Osteoblast (primary cell): ENCODE measurements around the gene FAM3D. TPM values are rescaled to one million over a fixed set of nuclear protein-coding genes. Genes with fewer than 3 reads are reported as not detected.

ENCODE experiments used
- DNase-seq: peaks from one replicate; pipeline ENCODE4 v3.0.0; 2011; ENCODE audit warnings: low spot score, mixed read lengths; ENCODE audit not compliant: insufficient read length; ENCODE audit errors: missing footprints
- H2AFZ ChIP-seq: 2 replicates; pipeline ENCODE4 v1.6.0; 2011; ENCODE audit warnings: mild to moderate bottlenecking, low read length
- H3K27ac ChIP-seq: 2 replicates; pipeline ENCODE4 v1.5.1; 2011; ENCODE audit warnings: mild to moderate bottlenecking, low read depth, low read length, moderate library complexity
- H3K27me3 ChIP-seq: 2 replicates; pipeline ENCODE4 v1.6.0; 2012; ENCODE audit warnings: mild to moderate bottlenecking, control low read depth, inconsistent platforms, low read length, moderate library complexity; ENCODE audit not compliant: insufficient read depth
- H3K36me3 ChIP-seq: 2 replicates; pipeline ENCODE4 v1.5.1; 2011; ENCODE audit warnings: mild to moderate bottlenecking, low read length, control low read depth, moderate library complexity; ENCODE audit not compliant: insufficient read depth
- H3K4me1 ChIP-seq: 2 replicates; pipeline ENCODE4 v1.5.1; 2011; ENCODE audit warnings: mild to moderate bottlenecking, low read length, control low read depth, moderate library complexity; ENCODE audit not compliant: insufficient read depth
- H3K4me2 ChIP-seq: 2 replicates; pipeline ENCODE4 v1.6.0; 2011; ENCODE audit warnings: mild to moderate bottlenecking, low read length; ENCODE audit not compliant: insufficient read depth
- H3K4me3 ChIP-seq: fragments of 200-600 bp; sonication (generic); 3 replicates; pipeline ENCODE4 v1.5.1; 2012; ENCODE audit warnings: mild to moderate bottlenecking, low read length, inconsistent platforms; ENCODE audit not compliant: insufficient read depth
- H3K79me2 ChIP-seq: 2 replicates; pipeline ENCODE4 v1.6.0; 2012; ENCODE audit warnings: mild to moderate bottlenecking, low read length, control low read depth, inconsistent platforms; ENCODE audit not compliant: insufficient read depth
- H3K9me3 ChIP-seq: 2 replicates; pipeline ENCODE4 v1.5.1; 2011; ENCODE audit warnings: low read depth, low read length, control low read depth
- H4K20me1 ChIP-seq: 2 replicates; pipeline ENCODE4 v1.6.0; 2012; ENCODE audit warnings: mild to moderate bottlenecking, low read length, control low read depth; ENCODE audit not compliant: insufficient read depth
- total RNA-seq: library from RNA; depleted of rRNA; stranded (reverse); fragments of >200 nt; gene quantifications from 2 replicates; pipeline ENCODE4 v1.2.3, GENCODE V29; 2012
- TF ChIP-seq, protein P1 (sequence below): IDR thresholded peaks from 2 replicates; pipeline ENCODE4 v1.5.1; 2011; ENCODE audit warnings: mild to moderate bottlenecking, low read depth, low read length, moderate library complexity; ENCODE audit errors: extremely low read depth

Gene FAM3D
- total RNA-seq, 1 donor: not detected

DNA sequence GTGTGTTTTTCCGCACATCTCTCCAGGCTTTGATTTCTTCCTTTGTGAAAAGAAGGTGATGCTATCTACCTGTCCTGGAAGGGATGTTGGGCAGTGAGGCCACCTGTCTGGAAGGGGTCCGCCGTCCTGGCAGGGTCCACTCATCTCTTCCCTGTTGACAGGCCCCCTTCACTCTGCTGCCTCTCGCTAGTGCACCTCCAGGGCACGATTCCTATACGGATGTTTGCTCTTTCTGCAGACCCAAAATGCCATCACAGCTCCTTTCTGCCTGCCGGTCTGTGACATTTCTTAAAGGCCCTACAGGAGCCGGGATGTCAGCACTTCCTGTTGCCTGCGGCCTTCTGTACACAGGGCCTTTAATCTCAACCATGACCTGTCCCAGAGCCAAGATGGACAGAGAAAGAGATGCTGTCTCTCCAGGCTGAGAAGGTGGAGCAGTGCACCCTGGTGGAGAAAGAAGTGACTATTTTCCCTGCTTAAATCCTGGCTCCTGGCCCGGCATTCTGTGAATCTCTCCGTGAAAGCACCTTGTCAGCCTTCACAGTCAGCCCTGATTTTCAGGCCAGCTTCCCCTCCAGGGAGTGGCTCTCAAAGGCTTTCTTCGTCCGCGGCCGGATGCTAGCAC is 7.4 kb downstream of the FAM3D start:
- no peak overlapping the region for H3K27ac ChIP-seq
- DNase-seq: peak; percentile 89
- no peaks in the 10 kb centered on the region for H3K27me3 ChIP-seq
- H3K4me2 ChIP-seq: no peak overlapping the region
- no peak overlapping the region for H2AFZ ChIP-seq
- no peaks in the 10 kb centered on the region for H3K4me1 ChIP-seq
- no peaks in the 10 kb centered on the region for H3K79me2 ChIP-seq
- H3K9me3 ChIP-seq: no peaks in the 10 kb centered on the region
- TF ChIP-seq, protein P1, sequence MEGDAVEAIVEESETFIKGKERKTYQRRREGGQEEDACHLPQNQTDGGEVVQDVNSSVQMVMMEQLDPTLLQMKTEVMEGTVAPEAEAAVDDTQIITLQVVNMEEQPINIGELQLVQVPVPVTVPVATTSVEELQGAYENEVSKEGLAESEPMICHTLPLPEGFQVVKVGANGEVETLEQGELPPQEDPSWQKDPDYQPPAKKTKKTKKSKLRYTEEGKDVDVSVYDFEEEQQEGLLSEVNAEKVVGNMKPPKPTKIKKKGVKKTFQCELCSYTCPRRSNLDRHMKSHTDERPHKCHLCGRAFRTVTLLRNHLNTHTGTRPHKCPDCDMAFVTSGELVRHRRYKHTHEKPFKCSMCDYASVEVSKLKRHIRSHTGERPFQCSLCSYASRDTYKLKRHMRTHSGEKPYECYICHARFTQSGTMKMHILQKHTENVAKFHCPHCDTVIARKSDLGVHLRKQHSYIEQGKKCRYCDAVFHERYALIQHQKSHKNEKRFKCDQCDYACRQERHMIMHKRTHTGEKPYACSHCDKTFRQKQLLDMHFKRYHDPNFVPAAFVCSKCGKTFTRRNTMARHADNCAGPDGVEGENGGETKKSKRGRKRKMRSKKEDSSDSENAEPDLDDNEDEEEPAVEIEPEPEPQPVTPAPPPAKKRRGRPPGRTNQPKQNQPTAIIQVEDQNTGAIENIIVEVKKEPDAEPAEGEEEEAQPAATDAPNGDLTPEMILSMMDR: peak; percentile 59
- H3K4me3 ChIP-seq: no peak overlapping the region
- H3K36me3 ChIP-seq: no peaks in the 10 kb centered on the region
- no peaks in the 10 kb centered on the region for H4K20me1 ChIP-seq

DNA sequence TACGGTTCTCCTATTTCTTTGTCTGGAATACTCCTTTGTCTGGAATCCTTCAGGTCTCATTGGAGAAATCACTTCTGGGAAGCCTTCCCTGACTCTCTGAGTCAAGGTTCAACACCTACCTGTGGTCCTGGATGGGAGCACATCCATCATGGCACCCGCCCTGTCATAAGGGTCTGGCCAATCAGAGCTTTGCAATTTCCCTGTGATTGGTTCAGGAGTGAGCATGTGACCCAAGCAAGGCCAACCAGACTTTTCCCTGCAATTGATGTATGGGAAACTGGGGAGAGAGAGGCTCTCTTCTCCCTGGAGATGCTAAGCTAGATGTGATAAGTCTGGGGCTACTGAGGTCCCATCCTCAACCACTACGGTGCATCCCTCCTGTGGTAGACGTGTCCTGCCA is 8.1 kb downstream of the FAM3D start:
- Histone ChIP-seq H3K36me3 (no peaks in the 10 kb centered on the region), H2AFZ (no peak overlapping the region), H3K4me2 (no peak overlapping the region), H3K4me3 (no peak overlapping the region), H3K79me2 (no peaks in the 10 kb centered on the region), H4K20me1 (no peaks in the 10 kb centered on the region), H3K27me3 (no peaks in the 10 kb centered on the region), H3K27ac (no peak overlapping the region), H3K4me1 (no peaks in the 10 kb centered on the region), H3K9me3 (no peaks in the 10 kb centered on the region)
- DNase-seq: peak; percentile 69
- TF ChIP-seq, protein P1: no peak

DNA sequence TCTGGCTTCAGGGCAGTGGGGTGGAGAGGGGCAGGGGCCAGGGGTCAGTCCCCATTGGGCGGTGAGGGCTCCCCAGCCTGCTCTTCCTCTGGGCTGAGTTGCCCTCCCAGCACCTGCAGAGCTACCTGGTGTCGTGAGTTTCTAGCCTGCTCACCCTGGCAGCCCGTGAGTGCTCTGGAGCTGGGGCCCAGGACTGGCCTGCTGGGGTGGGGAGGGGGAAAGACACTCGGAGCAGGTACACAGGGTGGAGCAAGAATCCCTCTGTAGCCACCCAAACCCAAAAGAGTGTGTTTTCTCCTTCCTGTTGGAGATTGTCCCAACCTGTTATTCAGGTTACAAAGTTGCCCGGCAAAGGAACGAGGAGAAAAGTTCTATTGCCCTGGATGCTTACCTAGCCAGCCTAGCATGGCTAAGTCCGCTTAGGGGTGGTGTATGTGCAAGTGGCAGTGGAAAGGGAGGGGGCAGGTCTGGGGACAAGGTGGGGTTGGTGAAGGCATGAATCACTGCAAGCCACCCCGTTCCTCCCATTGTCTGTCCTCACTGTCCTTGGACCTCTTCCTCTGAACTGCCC is 8.9 kb downstream of the FAM3D start:
- Histone ChIP-seq H3K4me2 (no peak overlapping the region), H3K36me3 (no peaks in the 10 kb centered on the region), H3K4me1 (no peaks in the 10 kb centered on the region), H2AFZ (no peak overlapping the region), H3K27me3 (no peaks in the 10 kb centered on the region), H4K20me1 (no peaks in the 10 kb centered on the region), H3K79me2 (no peaks in the 10 kb centered on the region), H3K9me3 (no peaks in the 10 kb centered on the region), H3K27ac (no peak overlapping the region), H3K4me3 (no peak overlapping the region)
- DNase-seq: no peak
- TF ChIP-seq, protein P1: no peak

DNA sequence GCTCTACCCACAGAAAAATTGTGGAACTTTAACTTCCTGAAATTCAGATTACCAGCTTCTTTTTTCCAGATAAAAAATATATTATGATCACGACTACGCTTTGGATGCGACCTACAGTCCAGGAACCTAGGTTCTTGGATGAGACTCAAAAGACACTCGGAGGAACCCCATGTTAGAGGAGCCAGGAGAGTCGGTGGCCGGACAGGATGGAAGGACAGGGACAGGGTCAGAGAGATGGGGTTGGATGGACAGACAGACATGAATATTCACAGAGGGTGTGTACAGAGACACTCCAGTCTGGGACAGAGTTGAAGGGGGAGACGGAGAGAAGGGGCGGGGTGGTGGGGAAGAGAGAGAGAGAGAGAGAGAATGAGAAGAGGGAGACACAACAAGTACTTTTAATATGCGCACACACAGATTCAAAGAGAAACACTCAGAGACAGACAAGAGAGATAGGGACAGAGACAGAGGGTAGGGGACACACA is 9.5 kb downstream of the FAM3D start:
- TF ChIP-seq, protein P1: no peak
- H3K4me3 ChIP-seq: no peak overlapping the region
- H3K4me2 ChIP-seq: no peak overlapping the region
- H4K20me1 ChIP-seq: no peaks in the 10 kb centered on the region
- DNase-seq: no peak
- H3K4me1 ChIP-seq: no peaks in the 10 kb centered on the region
- no peaks in the 10 kb centered on the region for H3K27me3 ChIP-seq
- no peak overlapping the region for H2AFZ ChIP-seq
- no peaks in the 10 kb centered on the region for H3K36me3 ChIP-seq
- H3K79me2 ChIP-seq: no peaks in the 10 kb centered on the region
- H3K9me3 ChIP-seq: no peaks in the 10 kb centered on the region
- H3K27ac ChIP-seq: no peak overlapping the region
